HepG2 (cell line): ENCODE data around the gene CTSA. TPM values are rescaled to one million over a fixed set of nuclear protein-coding genes. Genes with fewer than 3 reads are reported as not detected.

ENCODE experiments used
- HMG20A ChIP-seq: IDR thresholded peaks from 2 replicates; pipeline ENCODE4 v1.6.1; 2016; ENCODE audit warnings: borderline replicate concordance
- MIER3 ChIP-seq: IDR thresholded peaks from 2 replicates; pipeline ENCODE4 v1.6.1; 2016; ENCODE audit warnings: missing compliant biosample characterization, borderline replicate concordance
- MLX ChIP-seq: IDR thresholded peaks from 2 replicates; pipeline ENCODE4 v1.6.1; 2016
- NFIB ChIP-seq: sonication (generic); formaldehyde crosslinking; IDR thresholded peaks from 2 replicates; pipeline ENCODE4 v1.9.0; 2021; ENCODE audit warnings: missing genetic modification reagents, mild to moderate bottlenecking, borderline replicate concordance
- RFXAP ChIP-seq: sonication (generic); formaldehyde crosslinking; IDR thresholded peaks from 2 replicates; pipeline ENCODE4 v1.4.0; 2020; ENCODE audit warnings: missing genetic modification reagents, borderline replicate concordance
- RORA ChIP-seq: sonication (generic); formaldehyde crosslinking; IDR thresholded peaks from 2 replicates; pipeline ENCODE4 v1.5.0; 2020; ENCODE audit warnings: mild to moderate bottlenecking, missing genetic modification reagents, moderate library complexity
- TAF15 ChIP-seq: fragments of 200-400 bp; formaldehyde crosslinking; IDR thresholded peaks from one replicate; pipeline ENCODE4 v1.6.1; 2018; ENCODE audit warnings: mild to moderate bottlenecking, low read depth, low read length; ENCODE audit not compliant: poor library complexity, severe bottlenecking
- ZBTB10 ChIP-seq: sonication (generic); formaldehyde crosslinking; IDR thresholded peaks from 2 replicates; pipeline ENCODE4 v1.4.0; 2020; ENCODE audit warnings: missing genetic modification reagents, borderline replicate concordance
- ZBTB44 ChIP-seq: sonication (generic); formaldehyde crosslinking; IDR thresholded peaks from 2 replicates; pipeline ENCODE4 v1.4.0; 2020; ENCODE audit warnings: missing genetic modification reagents
- ZFP36 ChIP-seq: fragments of 150-350 bp; IDR thresholded peaks from 2 replicates; pipeline ENCODE4 v1.6.1; 2018; ENCODE audit warnings: borderline replicate concordance, low read length, low read depth; ENCODE audit not compliant: partially characterized antibody
- ZFP41 ChIP-seq: sonication (generic); formaldehyde crosslinking; IDR thresholded peaks from 2 replicates; pipeline ENCODE4 v1.4.0; 2020; ENCODE audit warnings: mild to moderate bottlenecking, missing genetic modification reagents, borderline replicate concordance
- ZNF468 ChIP-seq: sonication (generic); formaldehyde crosslinking; IDR thresholded peaks from 2 replicates; pipeline ENCODE4 v1.8.0; 2022; ENCODE audit warnings: mild to moderate bottlenecking, moderate library complexity, missing genetic modification reagents
- ZNF501 ChIP-seq: sonication (generic); formaldehyde crosslinking; IDR thresholded peaks from 2 replicates; pipeline ENCODE4 v1.5.1; 2020; ENCODE audit warnings: mild to moderate bottlenecking, moderate library complexity, missing genetic modification reagents
- ZNF740 ChIP-seq: sonication (generic); formaldehyde crosslinking; IDR thresholded peaks from 2 replicates; pipeline ENCODE4 v1.4.0; 2020; ENCODE audit warnings: missing genetic modification reagents
- ZNF746 ChIP-seq: sonication (generic); formaldehyde crosslinking; IDR thresholded peaks from 2 replicates; pipeline ENCODE4 v1.8.0; 2022; ENCODE audit warnings: mild to moderate bottlenecking, missing genetic modification reagents
- ZNF800 ChIP-seq: sonication (generic); formaldehyde crosslinking; IDR thresholded peaks from 2 replicates; pipeline ENCODE4 v1.4.0; 2020; ENCODE audit warnings: missing genetic modification reagents
- ZNF850 ChIP-seq: sonication (generic); formaldehyde crosslinking; conservative IDR thresholded peaks from 2 replicates; pipeline ENCODE4 v1.9.0; 2021; ENCODE audit warnings: mild to moderate bottlenecking, missing genetic modification reagents
- polyA plus RNA-seq, 8 experiments: library from polyadenylated mRNA; depleted of rRNA in 3 of 8; stranded (reverse) in 7 of 8; unstranded in 1 of 8; fragments of >200 nt; fragmentation: Illumina TruSeq in 4 of 8; extraction: Trizol in 4 of 8; gene quantifications; 2 replicates each; pipeline versions ENCODE4 v1.2.1 to v1.2.3, GENCODE V29; 2011 to 2016; ENCODE audit warnings: low read depth in 4 of 8, missing spikeins in 1 of 8, mixed read lengths in 1 of 8; ENCODE audit not compliant: insufficient read depth in 1 of 8
- total RNA-seq, 5 experiments: library from RNA; depleted of rRNA; stranded (reverse); fragments of >200 nt; fragmentation: Illumina TruSeq; extraction: Trizol; gene quantifications; 2 replicates each; pipeline ENCODE4 v1.2.3, GENCODE V29; 2016; ENCODE audit warnings: low read depth in 1 of 5
- TF ChIP-seq, protein P1 (sequence below): sonication (generic); formaldehyde crosslinking; IDR thresholded peaks from 2 replicates; pipeline ENCODE4 v1.4.0; 2020; ENCODE audit warnings: missing genetic modification reagents, borderline replicate concordance

CTSA gene
- total and polyA plus RNA-seq, 2 of the 13 experiments (the other 11 are each of a cell fraction or from before 2014, with no cell fraction given) = 202 to 231 TPM

GRCh38 chr20:45925821-45926506 lies 34.8 kb downstream of the CTSA start (continued):
- no peak for TF ChIP-seq ZNF501 (CRISPR knock-in tag)
- TF ChIP-seq ZBTB44 (CRISPR knock-in tag) = no peak
- TF ChIP-seq, protein P1, sequence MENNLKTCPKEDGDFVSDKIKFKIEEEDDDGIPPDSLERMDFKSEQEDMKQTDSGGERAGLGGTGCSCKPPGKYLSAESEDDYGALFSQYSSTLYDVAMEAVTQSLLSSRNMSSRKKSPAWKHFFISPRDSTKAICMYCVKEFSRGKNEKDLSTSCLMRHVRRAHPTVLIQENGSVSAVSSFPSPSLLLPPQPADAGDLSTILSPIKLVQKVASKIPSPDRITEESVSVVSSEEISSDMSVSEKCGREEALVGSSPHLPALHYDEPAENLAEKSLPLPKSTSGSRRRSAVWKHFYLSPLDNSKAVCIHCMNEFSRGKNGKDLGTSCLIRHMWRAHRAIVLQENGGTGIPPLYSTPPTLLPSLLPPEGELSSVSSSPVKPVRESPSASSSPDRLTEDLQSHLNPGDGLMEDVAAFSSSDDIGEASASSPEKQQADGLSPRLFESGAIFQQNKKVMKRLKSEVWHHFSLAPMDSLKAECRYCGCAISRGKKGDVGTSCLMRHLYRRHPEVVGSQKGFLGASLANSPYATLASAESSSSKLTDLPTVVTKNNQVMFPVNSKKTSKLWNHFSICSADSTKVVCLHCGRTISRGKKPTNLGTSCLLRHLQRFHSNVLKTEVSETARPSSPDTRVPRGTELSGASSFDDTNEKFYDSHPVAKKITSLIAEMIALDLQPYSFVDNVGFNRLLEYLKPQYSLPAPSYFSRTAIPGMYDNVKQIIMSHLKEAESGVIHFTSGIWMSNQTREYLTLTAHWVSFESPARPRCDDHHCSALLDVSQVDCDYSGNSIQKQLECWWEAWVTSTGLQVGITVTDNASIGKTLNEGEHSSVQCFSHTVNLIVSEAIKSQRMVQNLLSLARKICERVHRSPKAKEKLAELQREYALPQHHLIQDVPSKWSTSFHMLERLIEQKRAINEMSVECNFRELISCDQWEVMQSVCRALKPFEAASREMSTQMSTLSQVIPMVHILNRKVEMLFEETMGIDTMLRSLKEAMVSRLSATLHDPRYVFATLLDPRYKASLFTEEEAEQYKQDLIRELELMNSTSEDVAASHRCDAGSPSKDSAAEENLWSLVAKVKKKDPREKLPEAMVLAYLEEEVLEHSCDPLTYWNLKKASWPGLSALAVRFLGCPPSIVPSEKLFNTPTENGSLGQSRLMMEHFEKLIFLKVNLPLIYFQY (CRISPR knock-in tag) = no peak
- no peak for TF ChIP-seq MLX (CRISPR knock-in tag)
- no peak for TF ChIP-seq RORA
- no peak for TF ChIP-seq MIER3 (CRISPR knock-in tag)
- TF ChIP-seq ZNF468 (CRISPR knock-in tag) = no peak
- no peak for TF ChIP-seq ZNF740
- TF ChIP-seq TAF15 = no peak
- TF ChIP-seq ZNF850 (CRISPR knock-in tag) = no peak
- no peak for TF ChIP-seq ZFP41
- TF ChIP-seq ZNF746 = no peak
- TF ChIP-seq HMG20A = no peak
- TF ChIP-seq ZBTB10 (CRISPR knock-in tag) = 0 out of 2 replicates have a peak, but pooled peaks have one; percentile 40
- no peak for TF ChIP-seq NFIB
- TF ChIP-seq RFXAP (CRISPR knock-in tag) = peak; percentile 33; the same call in 1 of the 2 replicates
- no peak for TF ChIP-seq ZFP36
- no peak for TF ChIP-seq ZNF800 (CRISPR knock-in tag)
